HFF-Myc (cell line): Measurements from ENCODE around the gene TUB.

Experiments
- DNase-seq: peaks from one replicate; pipeline ENCODE4 v3.0.0-alpha.2; 2011; ENCODE audit warnings: low read depth; ENCODE audit errors: extremely low read depth
- H3K4me3 ChIP-seq: replicated peaks from 2 replicates; pipeline ENCODE4 v1.5.1; 2011; ENCODE audit warnings: low read depth, mild to moderate bottlenecking, control low read depth, low read length
- TF ChIP-seq, protein P1 (sequence below): IDR thresholded peaks from 2 replicates; pipeline ENCODE4 v1.5.1; 2012; ENCODE audit warnings: mild to moderate bottlenecking, low read depth, low read length, control low read depth; ENCODE audit errors: missing control alignments

Gene TUB

DNA sequence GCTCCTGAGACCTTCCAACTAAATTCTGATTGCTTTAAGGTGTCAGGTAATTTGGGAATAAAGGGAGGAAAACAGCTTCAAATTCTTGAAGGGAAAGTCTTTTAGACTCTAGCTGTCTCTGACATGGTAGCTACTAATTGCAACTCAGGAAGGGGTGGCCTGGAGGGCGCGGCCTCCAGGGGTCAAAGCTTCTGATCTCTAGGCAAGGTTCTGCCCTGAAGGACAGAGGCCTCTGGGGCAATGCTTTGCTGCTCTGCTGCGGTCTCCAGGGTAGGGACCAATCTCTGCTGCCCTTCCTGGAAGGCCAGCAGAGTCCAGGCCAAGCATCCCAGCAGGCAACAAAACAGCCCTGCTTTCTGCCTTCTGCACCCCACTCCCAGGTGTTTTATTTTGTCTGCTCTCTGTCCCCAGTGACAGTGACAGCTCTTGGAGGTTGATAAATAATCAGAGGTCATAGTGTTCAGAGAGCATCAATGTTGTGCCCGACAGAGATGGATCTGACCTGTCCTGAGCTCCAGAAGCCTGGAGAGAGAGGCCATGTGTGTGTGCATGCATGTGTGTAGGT lies 1.8 kb upstream of the TUB start:
- H3K4me3 ChIP-seq = no peak overlapping the region
- DNase-seq = no peak
- TF ChIP-seq, protein P1, sequence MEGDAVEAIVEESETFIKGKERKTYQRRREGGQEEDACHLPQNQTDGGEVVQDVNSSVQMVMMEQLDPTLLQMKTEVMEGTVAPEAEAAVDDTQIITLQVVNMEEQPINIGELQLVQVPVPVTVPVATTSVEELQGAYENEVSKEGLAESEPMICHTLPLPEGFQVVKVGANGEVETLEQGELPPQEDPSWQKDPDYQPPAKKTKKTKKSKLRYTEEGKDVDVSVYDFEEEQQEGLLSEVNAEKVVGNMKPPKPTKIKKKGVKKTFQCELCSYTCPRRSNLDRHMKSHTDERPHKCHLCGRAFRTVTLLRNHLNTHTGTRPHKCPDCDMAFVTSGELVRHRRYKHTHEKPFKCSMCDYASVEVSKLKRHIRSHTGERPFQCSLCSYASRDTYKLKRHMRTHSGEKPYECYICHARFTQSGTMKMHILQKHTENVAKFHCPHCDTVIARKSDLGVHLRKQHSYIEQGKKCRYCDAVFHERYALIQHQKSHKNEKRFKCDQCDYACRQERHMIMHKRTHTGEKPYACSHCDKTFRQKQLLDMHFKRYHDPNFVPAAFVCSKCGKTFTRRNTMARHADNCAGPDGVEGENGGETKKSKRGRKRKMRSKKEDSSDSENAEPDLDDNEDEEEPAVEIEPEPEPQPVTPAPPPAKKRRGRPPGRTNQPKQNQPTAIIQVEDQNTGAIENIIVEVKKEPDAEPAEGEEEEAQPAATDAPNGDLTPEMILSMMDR = no peak

GRCh38 chr11:8080069-8080670 lies 841 bp upstream of the TUB start:
- no peak for DNase-seq
- H3K4me3 ChIP-seq = peak overlapping the region; percentile 79
- TF ChIP-seq, protein P1 = no peak

GRCh38 chr11:8081591-8082250 lies 710 bp downstream of the TUB start:
- H3K4me3 ChIP-seq = peak overlapping the region; percentile 79
- DNase-seq = no peak
- TF ChIP-seq, protein P1 = no peak

- peak overlapping the region; percentile 79 for H3K4me3 ChIP-seq
- DNase-seq = peak; percentile 36
- TF ChIP-seq, protein P1 = no peak
These were observed 1.5 kb downstream of the TUB start for GRCh38 chr11:8082391-8083087.

GRCh38 chr11:8083088-8083395 lies 2.0 kb downstream of the TUB start:
- H3K4me3 ChIP-seq = peak overlapping the region; percentile 79
- DNase-seq = no peak
- TF ChIP-seq, protein P1 = no peak

DNA sequence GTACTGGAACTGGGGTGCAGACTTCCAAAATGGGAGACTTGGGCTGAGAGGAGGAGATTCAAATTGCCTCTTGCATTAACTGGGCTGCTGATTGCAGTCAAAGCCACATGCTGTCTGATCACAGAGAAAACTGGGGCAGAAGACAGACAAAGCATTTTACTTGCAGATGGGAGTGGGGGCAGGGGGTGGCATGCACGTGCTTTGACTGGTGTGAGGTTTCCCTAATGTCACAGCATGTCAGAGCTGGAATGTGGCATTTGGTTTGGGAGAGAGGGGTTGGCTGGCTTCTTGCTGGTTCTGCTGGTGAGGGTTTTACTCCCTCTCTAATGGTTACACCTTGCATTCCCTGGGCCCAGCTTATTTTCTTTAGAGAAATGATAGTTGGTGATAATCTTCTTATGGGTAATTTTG lies 2.9 kb downstream of the TUB start:
- TF ChIP-seq, protein P1 = no peak
- no peak for DNase-seq
- peak overlapping the region; percentile 79 for H3K4me3 ChIP-seq
